Measurements from ENCODE around the gene EHBP1L1. TPM values are rescaled to one million over a fixed set of nuclear protein-coding genes. Genes with fewer than 3 reads are reported as not detected.

The EHBP1L1 gene
- polyA plus RNA-seq, 3 donors = 29.6 to 507 (median 42.6) TPM

GRCh38 chr11:65530157-65530496 is 45.7 kb upstream of the EHBP1L1 start:
- intact Hi-C loops (cut with micrococcal nuclease) = loop anchor here in 1 of 2 donors (10.0 kb wide), 1 partner anchor 265 kb away; the partner anchor contains the start of gene POLA2
- Mint-ChIP-seq H3K4me1 (peaks cover 14% of the 10 kb centered on the region), H3K9me3 (no peaks in the 10 kb centered on the region), H3K36me3 (peaks cover 58 to 76% of the 10 kb centered on the region in 2 donors), H3K4me3 (no peak overlapping the region), H3K27ac (peak overlapping the region in 1 of 7 donors; percentile 19), H3K27me3 (ENCODE audit: low read depth in 3 of 3) (peaks cover 0 to 4% (median 0%) of the 10 kb centered on the region in 3 donors)
- no peak overlapping the region for H3K27ac ChIP-seq (ENCODE audit: low read depth in 1 of 2, low read length in 2 of 2)
- H4K20me1 ChIP-seq (ENCODE audit: insufficient read depth, low read length) = peaks cover 52% of the 10 kb centered on the region
- 85% methylated on average over 4 of the region's 5 CpGs for WGBS (ENCODE audit: insufficient coverage)
- no peak overlapping the region for H3K4me2 ChIP-seq (replicated peaks; ENCODE audit: extremely low read depth, low read length, poor library complexity, severe bottlenecking)
- H3K4me3 ChIP-seq (replicated peaks in 1 of 3; ENCODE audit: low read depth in 2 of 3, low read length in 3 of 3) = no peak overlapping the region
- peaks cover 19% of the 10 kb centered on the region for H3K79me2 ChIP-seq (ENCODE audit: insufficient read depth, low read length)
- peaks cover 13 to 17% of the 10 kb centered on the region in 2 donors for H3K4me1 ChIP-seq (ENCODE audit: control insufficient read depth in 1 of 2, insufficient read depth in 2 of 2, low read length in 2 of 2)
- H3K9me3 ChIP-seq (replicated peaks in 1 of 2; ENCODE audit: control insufficient read depth in 1 of 2, insufficient read depth in 1 of 2, low read length in 2 of 2) = no peaks in the 10 kb centered on the region
- H3K36me3 ChIP-seq (replicated peaks in 1 of 2; ENCODE audit: control insufficient read depth in 1 of 2, insufficient read depth in 2 of 2, low read length in 2 of 2) = peaks cover 59 to 82% of the 10 kb centered on the region in 2 donors
- no peak overlapping the region for H2AFZ ChIP-seq (ENCODE audit: insufficient read depth, low read depth, low read length, poor library complexity, severe bottlenecking)
- peak in 1 of 3 donors; percentile 4 for DNase-seq
- H3K9ac ChIP-seq (ENCODE audit: insufficient read depth, low read length, poor library complexity, severe bottlenecking) = no peak overlapping the region
- no peak for TF ChIP-seq CTCF (IDR thresholded peaks at IDR 0.05)
- no peaks in the 10 kb centered on the region for H3K27me3 ChIP-seq (ENCODE audit: control insufficient read depth in 2 of 2, insufficient read depth in 2 of 2, low read length in 2 of 2)

GRCh38 chr11:65532388-65533064 is 43.3 kb upstream of the EHBP1L1 start:
- peaks cover 3% of the 10 kb centered on the region for H3K4me1 Mint-ChIP-seq
- WGBS (ENCODE audit: insufficient coverage) = 93% methylated on average over 10 of the region's 15 CpGs
- intact Hi-C loops (cut with micrococcal nuclease) = loop anchor here in 1 of 2 donors (10.0 kb wide), 1 partner anchor 268 kb away; the partner anchor contains the start of gene POLA2
- Histone ChIP-seq H2AFZ (ENCODE audit: insufficient read depth, low read depth, low read length, poor library complexity, severe bottlenecking) (no peak overlapping the region), H3K9ac (ENCODE audit: insufficient read depth, low read length, poor library complexity, severe bottlenecking) (no peak overlapping the region), H3K4me2 (replicated peaks; ENCODE audit: extremely low read depth, low read length, poor library complexity, severe bottlenecking) (no peak overlapping the region), H3K9me3 (replicated peaks in 1 of 2; ENCODE audit: control insufficient read depth in 1 of 2, insufficient read depth in 1 of 2, low read length in 2 of 2) (no peaks in the 10 kb centered on the region), H3K27ac (ENCODE audit: low read depth in 1 of 2, low read length in 2 of 2) (no peak overlapping the region), H3K4me3 (replicated peaks in 1 of 3; ENCODE audit: low read depth in 2 of 3, low read length in 3 of 3) (no peak overlapping the region), H3K4me1 (ENCODE audit: control insufficient read depth in 1 of 2, insufficient read depth in 2 of 2, low read length in 2 of 2) (no peaks in the 10 kb centered on the region), H3K36me3 (replicated peaks in 1 of 2; ENCODE audit: control insufficient read depth in 1 of 2, insufficient read depth in 2 of 2, low read length in 2 of 2) (peaks cover 75 to 94% of the 10 kb centered on the region in 2 donors), H3K79me2 (ENCODE audit: insufficient read depth, low read length) (no peaks in the 10 kb centered on the region), H4K20me1 (ENCODE audit: insufficient read depth, low read length) (peaks cover 44% of the 10 kb centered on the region), H3K27me3 (ENCODE audit: control insufficient read depth in 2 of 2, insufficient read depth in 2 of 2, low read length in 2 of 2) (no peaks in the 10 kb centered on the region)
- H3K27ac Mint-ChIP-seq = peak overlapping the region in 1 of 7 donors; percentile 43
- H3K27me3 Mint-ChIP-seq (ENCODE audit: low read depth in 3 of 3) = peaks cover 0 to 4% (median 0%) of the 10 kb centered on the region in 3 donors
- peaks cover 67 to 82% of the 10 kb centered on the region in 2 donors for H3K36me3 Mint-ChIP-seq
- TF ChIP-seq CTCF (IDR thresholded peaks at IDR 0.05) = no peak
- H3K4me3 Mint-ChIP-seq = no peak overlapping the region
- H3K9me3 Mint-ChIP-seq = no peaks in the 10 kb centered on the region
- DNase-seq = peak in 1 of 3 donors; percentile 3
